Testis (tissue), 2 donors: ENCODE data around the gene COQ7.

ENCODE experiments used
- CTCF ChIP-seq, 3 experiments: fragments of 450-650 bp in 2 of 3; fragments of 200-600 bp in 1 of 3; sonication (generic) in 1 of 3; IDR thresholded peaks; one replicate each; pipeline ENCODE4 v1.5.1; 2016 to 2019; ENCODE audit warnings: antibody characterized with exemption in 3 of 3, mild to moderate bottlenecking in 2 of 3, moderate library complexity in 1 of 3
- POLR2A ChIP-seq: fragments of 450-650 bp; IDR thresholded peaks from one replicate; pipeline ENCODE4 v1.6.1; 2017; ENCODE audit warnings: antibody characterized with exemption, mild to moderate bottlenecking, moderate library complexity

- no peak for TF ChIP-seq CTCF (IDR thresholded peaks at IDR 0.05)
- TF ChIP-seq POLR2A, result no peak
Observed at GRCh38 chr16:19116711-19117449, 49.5 kb downstream of the COQ7 start.
